ENCODE data around the gene RTN4RL2. TPM values are rescaled to one million over a fixed set of nuclear protein-coding genes. Genes with fewer than 3 reads are reported as not detected.

Gene RTN4RL2
- total and polyA plus RNA-seq, 12 donors, result 0.24 to 2.1 (median 0.71) TPM; not detected in 3

- 3 to 9% (median 4%) methylated on average over 18 to 39 of the region's 39 CpGs for WGBS, 4 donors
- intact Hi-C loops (cut with DNase I), result no loop called here
- Histone ChIP-seq H3K4me1 (replicated peaks in 1 of 2) (peaks cover 36 to 51% of the 10 kb centered on the region in 2 donors), H3K9me3 (replicated peaks in 1 of 3) (no peaks in the 10 kb centered on the region), H3K27me3 (no peaks in the 10 kb centered on the region), H3K27ac (peak within 1 kb of the TSS; percentile 77 to 96 (median 88)), H3K4me3 (peak within 1 kb of the TSS in 3 of 4 donors; percentile 5 to 62 (median 46)), H3K36me3 (replicated peaks in 1 of 2) (peaks cover 0 to 7% of the 10 kb centered on the region in 2 donors)
- peak; percentile 60 to 86 (median 79) for DNase-seq
- TF ChIP-seq POLR2A (IDR thresholded peaks at IDR 0.05) (peak in 1 of 2 donors; percentile 21), CTCF (IDR thresholded peaks at IDR 0.05) (peak in 1 of 6 experiments; percentile 8)
Observed at GRCh38 chr11:57426929-57427726, 33.2 kb upstream of the RTN4RL2 start, which contains the start of gene SLC43A3. Gene SLC43A3, minus strand, starts transcription at chr11:57427121. Its CDS starts 949 bp downstream, at chr11:57426172.

DNA sequence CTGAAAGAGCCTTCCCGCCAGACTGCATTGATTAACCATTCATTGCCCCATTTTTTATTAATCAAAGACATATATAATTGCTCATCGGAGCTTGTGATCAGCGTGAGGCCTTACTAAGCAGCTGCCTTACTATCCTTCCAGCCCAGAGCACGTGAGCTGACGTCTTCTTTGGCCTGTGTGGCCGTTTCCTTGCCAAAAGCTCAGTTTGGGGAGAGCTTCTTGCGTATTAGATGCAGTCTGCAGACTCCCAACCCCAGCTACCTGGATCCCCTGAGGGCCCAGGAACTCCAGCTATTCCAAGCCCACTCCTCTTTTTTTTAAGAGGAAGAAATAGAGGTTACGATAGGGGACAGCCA lies 32.6 kb upstream of the RTN4RL2 start:
- H3K27ac ChIP-seq, result peak overlapping the region; percentile 77 to 96 (median 88)
- peaks cover 36 to 46% of the 10 kb centered on the region in 2 donors for H3K4me1 ChIP-seq (replicated peaks in 1 of 2)
- peak overlapping the region in 1 of 4 donors; percentile 46 for H3K4me3 ChIP-seq
- DNase-seq, result peak in 6 of 7 donors; percentile 27 to 67 (median 52)
- intact Hi-C loops (cut with DNase I), result no loop called here
- H3K36me3 ChIP-seq (replicated peaks in 1 of 2), result peaks cover 0 to 7% of the 10 kb centered on the region in 2 donors
- no peaks in the 10 kb centered on the region for H3K9me3 ChIP-seq (replicated peaks in 1 of 3)
- no peak for TF ChIP-seq CTCF (IDR thresholded peaks at IDR 0.05)
- TF ChIP-seq POLR2A (IDR thresholded peaks at IDR 0.05), result no peak
- 50 to 76% (median 64%) methylated on average over 8 of the region's 8 CpGs for WGBS, 4 donors
- H3K27me3 ChIP-seq, result no peaks in the 10 kb centered on the region

- 81 to 94% (median 88%) methylated on average over 5 of the region's 5 CpGs for WGBS, 4 donors
- no peaks in the 10 kb centered on the region for H3K9me3 ChIP-seq (replicated peaks in 1 of 3)
- peak overlapping the region in 1 of 5 donors; percentile 96 for H3K27ac ChIP-seq
- peaks cover 36 to 46% of the 10 kb centered on the region in 2 donors for H3K4me1 ChIP-seq (replicated peaks in 1 of 2)
- intact Hi-C loops (cut with DNase I), result no loop called here
- no peak overlapping the region for H3K4me3 ChIP-seq
- H3K27me3 ChIP-seq, result no peaks in the 10 kb centered on the region
- TF ChIP-seq POLR2A (IDR thresholded peaks at IDR 0.05) (no peak), CTCF (IDR thresholded peaks at IDR 0.05) (no peak)
- no peaks in the 10 kb centered on the region for H3K36me3 ChIP-seq (replicated peaks in 1 of 2)
- DNase-seq, result no peak
Observed at GRCh38 chr11:57428643-57429042, 31.7 kb upstream of the RTN4RL2 start.

DNA sequence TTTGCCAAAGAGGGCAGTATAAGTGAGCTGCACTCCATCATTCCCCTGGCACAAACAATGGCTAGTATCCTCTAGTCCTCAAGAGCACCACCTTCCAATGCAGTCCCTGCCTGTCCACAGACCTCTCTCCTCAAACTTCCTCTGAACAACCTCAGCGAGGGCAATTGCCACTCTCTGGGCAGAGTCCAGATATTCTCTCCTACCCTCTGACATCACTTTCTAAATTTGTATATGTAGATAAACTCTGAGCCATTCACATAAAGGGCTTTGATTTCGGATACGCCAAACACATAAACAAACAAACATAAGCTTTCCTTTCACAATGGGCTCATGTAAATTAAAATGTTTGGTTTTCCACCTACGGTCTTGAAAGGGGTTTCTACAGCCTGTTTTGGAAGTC lies 30.4 kb upstream of the RTN4RL2 start:
- no peaks in the 10 kb centered on the region for H3K36me3 ChIP-seq (replicated peaks in 1 of 2)
- intact Hi-C loops (cut with DNase I), result no loop called here
- H3K27ac ChIP-seq, result no peak overlapping the region
- H3K9me3 ChIP-seq (replicated peaks in 1 of 3), result no peaks in the 10 kb centered on the region
- no peak for TF ChIP-seq POLR2A (IDR thresholded peaks at IDR 0.05)
- TF ChIP-seq CTCF (IDR thresholded peaks at IDR 0.05), result no peak
- peaks cover 27 to 44% of the 10 kb centered on the region in 2 donors for H3K4me1 ChIP-seq (replicated peaks in 1 of 2)
- 73 to 86% (median 79%) methylated on average over 4 of the region's 4 CpGs for WGBS, 4 donors
- H3K4me3 ChIP-seq, result no peak overlapping the region
- no peak for DNase-seq
- H3K27me3 ChIP-seq, result no peaks in the 10 kb centered on the region
